Stimulated activated memory B cell treated with anti-CD40 and anti-IgM and Interleukin-4, amounts not matched to agents 10 μg/mL and 1 μg/mL and 100 μg/mL, for 72 hours (primary cell): Measurements from ENCODE around the gene CXCR6.

Source experiments
- ATAC-seq: fragments of 150-1000 bp; cut with Tn5 transposase; 2 replicates; pipeline ENCODE4 v1.10.0; 2021
- H3K27ac Mint-ChIP-seq: one replicate; pipeline ENCODE4 v1.8.0; 2022; ENCODE audit warnings: mild to moderate bottlenecking, mixed read lengths
- H3K27me3 Mint-ChIP-seq: one replicate; pipeline ENCODE4 v1.8.0; 2022; ENCODE audit warnings: mixed read lengths
- H3K36me3 Mint-ChIP-seq: one replicate; pipeline ENCODE4 v1.8.0; 2022; ENCODE audit warnings: mixed read lengths
- H3K4me1 Mint-ChIP-seq: one replicate; pipeline ENCODE4 v1.8.0; 2022; ENCODE audit warnings: mixed read lengths
- H3K4me3 Mint-ChIP-seq: one replicate; pipeline ENCODE4 v1.8.0; 2022; ENCODE audit warnings: mild to moderate bottlenecking, moderate library complexity, mixed read lengths
- H3K9me3 Mint-ChIP-seq: one replicate; pipeline ENCODE4 v1.8.0; 2022; ENCODE audit warnings: mixed read lengths

Gene CXCR6

GRCh38 chr3:45938043-45938435 is 5.2 kb upstream of the CXCR6 start:
- no peak for ATAC-seq
- Mint-ChIP-seq H3K9me3 (no peaks in the 10 kb centered on the region), H3K27me3 (no peaks in the 10 kb centered on the region), H3K27ac (no peak overlapping the region), H3K36me3 (peaks cover 31% of the 10 kb centered on the region), H3K4me3 (no peak overlapping the region), H3K4me1 (peaks cover 12% of the 10 kb centered on the region)

DNA sequence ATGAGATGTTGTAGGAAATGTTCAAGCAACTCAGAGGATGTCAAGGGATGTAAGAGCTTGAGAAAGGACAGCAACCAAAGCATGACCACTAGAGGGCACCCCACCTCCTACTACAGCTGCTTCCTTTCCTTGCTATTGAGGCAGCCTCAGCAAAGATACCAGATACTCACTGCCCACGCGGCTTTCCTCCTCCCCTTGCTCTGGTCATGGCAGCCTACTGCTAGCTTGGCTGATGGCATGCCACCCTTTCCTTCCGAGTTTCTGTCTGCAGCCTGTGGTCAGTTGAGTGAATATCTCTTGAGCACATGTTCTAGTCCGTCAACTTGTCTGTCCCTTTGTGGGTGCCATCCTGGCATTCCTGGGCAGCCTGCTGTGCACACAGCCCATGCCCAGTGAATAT is 4.4 kb upstream of the CXCR6 start:
- H3K36me3 Mint-ChIP-seq = peaks cover 23% of the 10 kb centered on the region
- H3K9me3 Mint-ChIP-seq = no peaks in the 10 kb centered on the region
- H3K27me3 Mint-ChIP-seq = no peaks in the 10 kb centered on the region
- H3K4me1 Mint-ChIP-seq = peaks cover 12% of the 10 kb centered on the region
- peak; percentile 92 for ATAC-seq
- no peak overlapping the region for H3K27ac Mint-ChIP-seq
- H3K4me3 Mint-ChIP-seq = no peak overlapping the region

- no peak overlapping the region for H3K27ac Mint-ChIP-seq
- peak; percentile 36 for ATAC-seq
- no peaks in the 10 kb centered on the region for H3K27me3 Mint-ChIP-seq
- H3K4me3 Mint-ChIP-seq = no peak overlapping the region
- H3K9me3 Mint-ChIP-seq = no peaks in the 10 kb centered on the region
- peaks cover 18% of the 10 kb centered on the region for H3K36me3 Mint-ChIP-seq
- H3K4me1 Mint-ChIP-seq = peaks cover 12% of the 10 kb centered on the region
Observed at GRCh38 chr3:45939341-45939771, 3.9 kb upstream of the CXCR6 start.

GRCh38 chr3:45940004-45940780 is 3.1 kb upstream of the CXCR6 start:
- Mint-ChIP-seq H3K36me3 (peaks cover 16% of the 10 kb centered on the region), H3K9me3 (no peaks in the 10 kb centered on the region), H3K4me1 (peaks cover 12% of the 10 kb centered on the region), H3K4me3 (no peak overlapping the region), H3K27ac (no peak overlapping the region), H3K27me3 (no peaks in the 10 kb centered on the region)
- ATAC-seq = no peak

DNA sequence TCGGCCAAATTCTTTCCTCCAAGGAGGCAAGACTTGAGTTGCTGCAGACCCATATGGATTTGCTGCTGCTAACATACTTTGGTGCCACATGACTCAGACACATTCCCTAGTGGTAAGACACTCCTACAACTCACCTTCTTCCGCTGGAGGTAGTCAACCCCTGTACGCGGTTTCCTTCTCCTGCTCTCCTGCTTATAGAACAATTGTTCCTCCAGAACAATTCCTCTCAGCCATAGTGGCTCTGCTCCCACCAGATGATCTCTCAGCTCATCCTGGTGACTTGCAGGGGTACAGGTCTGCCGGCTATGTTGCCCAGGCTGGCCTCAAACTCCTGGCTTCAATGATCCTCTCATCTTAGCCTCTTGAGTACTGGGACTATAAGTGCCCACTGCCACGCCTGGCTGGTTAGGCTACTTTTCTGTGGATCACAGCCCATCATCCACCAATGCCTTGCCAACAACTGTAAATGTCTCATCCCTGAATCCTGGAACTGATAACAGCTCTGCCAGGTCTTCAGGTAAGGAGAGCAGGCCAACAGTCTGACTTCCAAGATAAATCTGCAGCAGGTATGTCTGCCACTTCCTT is 2.4 kb upstream of the CXCR6 start:
- Mint-ChIP-seq H3K4me1 (peaks cover 12% of the 10 kb centered on the region), H3K36me3 (peaks cover 17% of the 10 kb centered on the region), H3K27me3 (no peaks in the 10 kb centered on the region), H3K4me3 (no peak overlapping the region), H3K9me3 (no peaks in the 10 kb centered on the region), H3K27ac (no peak overlapping the region)
- ATAC-seq = no peak

DNA sequence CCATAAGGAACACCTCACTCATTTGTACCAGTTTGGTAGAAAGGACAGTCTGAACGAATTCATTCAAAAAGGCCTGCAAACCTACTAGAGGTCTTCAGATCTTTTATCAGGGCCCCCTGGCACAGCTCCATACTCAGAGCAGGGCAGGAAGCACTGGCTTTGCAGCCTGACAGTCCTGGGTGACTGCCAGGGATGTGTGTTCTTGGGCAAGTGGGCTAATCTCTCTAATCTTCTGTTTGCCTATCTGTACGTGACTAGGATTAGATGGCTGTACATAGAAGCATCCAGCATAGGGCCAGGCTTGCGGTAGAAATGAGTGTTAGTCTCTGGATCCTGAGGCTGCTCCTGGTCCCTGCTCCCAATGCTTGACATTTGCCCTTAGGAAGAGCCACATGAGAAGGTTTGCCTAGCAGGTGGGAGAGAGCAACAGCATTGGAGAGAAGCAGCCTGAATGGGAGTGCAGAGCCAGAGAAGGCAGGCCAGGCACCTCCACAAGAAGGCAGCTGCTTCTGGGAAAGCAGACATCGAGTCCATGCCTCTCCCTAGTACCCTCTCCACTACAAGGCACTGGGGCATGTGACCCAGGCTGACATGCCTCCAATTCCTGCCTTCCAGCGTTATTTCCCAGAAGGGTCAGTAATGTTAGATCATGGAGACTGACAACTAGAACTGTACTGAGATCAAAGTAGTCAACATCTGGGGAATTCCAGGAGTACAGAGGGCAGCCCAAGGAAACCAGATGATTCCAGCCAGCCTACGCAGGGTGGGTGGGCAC is 1.0 kb upstream of the CXCR6 start:
- Mint-ChIP-seq H3K4me1 (peaks cover 12% of the 10 kb centered on the region), H3K4me3 (no peak overlapping the region), H3K27me3 (no peaks in the 10 kb centered on the region), H3K27ac (no peak overlapping the region), H3K9me3 (no peaks in the 10 kb centered on the region), H3K36me3 (peaks cover 28% of the 10 kb centered on the region)
- ATAC-seq = no peak

DNA sequence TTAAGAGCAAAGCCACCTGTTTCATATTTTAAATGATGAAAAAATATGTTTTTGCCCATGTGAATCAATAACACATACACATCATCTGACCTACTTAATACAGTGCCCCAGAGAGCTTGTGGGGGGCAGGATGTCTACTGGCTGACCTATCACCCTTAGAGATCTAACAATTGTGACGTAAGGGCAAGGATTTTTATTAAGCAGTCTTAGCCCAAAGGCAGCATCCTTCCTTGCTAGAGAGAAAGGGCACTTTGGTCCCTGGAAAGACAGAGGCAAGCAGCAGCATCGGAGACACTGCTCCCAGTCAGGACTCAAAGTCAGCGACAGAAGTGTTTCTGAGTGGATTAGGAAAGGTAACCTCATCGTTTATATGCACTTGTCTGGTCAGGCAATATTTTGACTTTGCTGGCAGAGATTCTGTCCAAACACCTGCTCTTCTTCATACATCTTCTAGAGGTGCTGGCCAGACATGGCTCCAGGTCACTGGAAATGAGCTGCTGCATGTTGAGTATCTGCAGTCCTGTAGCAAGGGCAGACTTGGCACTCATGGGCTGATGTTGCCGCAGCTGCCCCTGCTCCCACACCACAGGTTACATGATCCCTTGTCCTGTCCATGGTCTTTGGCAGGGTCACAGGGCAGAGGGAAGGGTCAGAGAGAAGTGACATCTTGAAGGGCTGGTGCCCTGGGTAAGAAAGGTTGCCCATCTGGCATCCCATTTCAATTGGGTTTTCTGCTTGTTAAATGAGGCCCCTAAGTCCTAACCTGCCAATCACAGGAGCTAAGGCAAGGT is 1.8 kb downstream of the CXCR6 start:
- no peaks in the 10 kb centered on the region for H3K4me1 Mint-ChIP-seq

GRCh38 chr3:45946307-45946706 is 3.0 kb downstream of the CXCR6 start:
- Mint-ChIP-seq H3K27me3 (no peaks in the 10 kb centered on the region), H3K27ac (no peak overlapping the region), H3K4me3 (no peak overlapping the region), H3K9me3 (no peaks in the 10 kb centered on the region), H3K4me1 (no peaks in the 10 kb centered on the region), H3K36me3 (peaks cover 47% of the 10 kb centered on the region)
- no peak for ATAC-seq

More for the DNA sequence above, 1.8 kb downstream of the CXCR6 start:
- Mint-ChIP-seq H3K36me3 (peaks cover 48% of the 10 kb centered on the region), H3K27ac (no peak overlapping the region), H3K4me3 (no peak overlapping the region), H3K9me3 (no peaks in the 10 kb centered on the region), H3K27me3 (no peaks in the 10 kb centered on the region)
- ATAC-seq = no peak

DNA sequence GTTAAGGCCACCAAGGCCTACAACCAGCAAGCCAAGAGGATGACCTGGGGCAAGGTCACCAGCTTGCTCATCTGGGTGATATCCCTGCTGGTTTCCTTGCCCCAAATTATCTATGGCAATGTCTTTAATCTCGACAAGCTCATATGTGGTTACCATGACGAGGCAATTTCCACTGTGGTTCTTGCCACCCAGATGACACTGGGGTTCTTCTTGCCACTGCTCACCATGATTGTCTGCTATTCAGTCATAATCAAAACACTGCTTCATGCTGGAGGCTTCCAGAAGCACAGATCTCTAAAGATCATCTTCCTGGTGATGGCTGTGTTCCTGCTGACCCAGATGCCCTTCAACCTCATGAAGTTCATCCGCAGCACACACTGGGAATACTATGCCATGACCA is 3.6 kb downstream of the CXCR6 start:
- Mint-ChIP-seq H3K27me3 (no peaks in the 10 kb centered on the region), H3K9me3 (no peaks in the 10 kb centered on the region), H3K4me3 (no peak overlapping the region), H3K4me1 (no peaks in the 10 kb centered on the region), H3K27ac (no peak overlapping the region), H3K36me3 (peaks cover 53% of the 10 kb centered on the region)
- no peak for ATAC-seq

- Mint-ChIP-seq H3K27ac (no peak overlapping the region), H3K36me3 (peaks cover 58% of the 10 kb centered on the region), H3K4me3 (no peak overlapping the region), H3K27me3 (no peaks in the 10 kb centered on the region), H3K4me1 (no peaks in the 10 kb centered on the region), H3K9me3 (no peaks in the 10 kb centered on the region)
- ATAC-seq = no peak
Observed at GRCh38 chr3:45947361-45947760, 4.1 kb downstream of the CXCR6 start.

- no peaks in the 10 kb centered on the region for H3K27me3 Mint-ChIP-seq
- peaks cover 67% of the 10 kb centered on the region for H3K36me3 Mint-ChIP-seq
- H3K27ac Mint-ChIP-seq = no peak overlapping the region
- H3K4me3 Mint-ChIP-seq = no peak overlapping the region
- no peaks in the 10 kb centered on the region for H3K9me3 Mint-ChIP-seq
- no peaks in the 10 kb centered on the region for H3K4me1 Mint-ChIP-seq
- ATAC-seq = no peak
Observed at GRCh38 chr3:45948311-45948781, 5.1 kb downstream of the CXCR6 start.

GRCh38 chr3:45948881-45949280 is 5.6 kb downstream of the CXCR6 start:
- Mint-ChIP-seq H3K9me3 (no peaks in the 10 kb centered on the region), H3K27me3 (no peaks in the 10 kb centered on the region), H3K27ac (no peak overlapping the region), H3K36me3 (peaks cover 69% of the 10 kb centered on the region), H3K4me1 (no peaks in the 10 kb centered on the region), H3K4me3 (no peak overlapping the region)
- no peak for ATAC-seq

- peaks cover 74% of the 10 kb centered on the region for H3K36me3 Mint-ChIP-seq
- no peaks in the 10 kb centered on the region for H3K27me3 Mint-ChIP-seq
- no peak overlapping the region for H3K4me3 Mint-ChIP-seq
- no peaks in the 10 kb centered on the region for H3K9me3 Mint-ChIP-seq
- no peaks in the 10 kb centered on the region for H3K4me1 Mint-ChIP-seq
- no peak for ATAC-seq
- H3K27ac Mint-ChIP-seq = no peak overlapping the region
Observed at GRCh38 chr3:45949432-45949831, 6.2 kb downstream of the CXCR6 start.

DNA sequence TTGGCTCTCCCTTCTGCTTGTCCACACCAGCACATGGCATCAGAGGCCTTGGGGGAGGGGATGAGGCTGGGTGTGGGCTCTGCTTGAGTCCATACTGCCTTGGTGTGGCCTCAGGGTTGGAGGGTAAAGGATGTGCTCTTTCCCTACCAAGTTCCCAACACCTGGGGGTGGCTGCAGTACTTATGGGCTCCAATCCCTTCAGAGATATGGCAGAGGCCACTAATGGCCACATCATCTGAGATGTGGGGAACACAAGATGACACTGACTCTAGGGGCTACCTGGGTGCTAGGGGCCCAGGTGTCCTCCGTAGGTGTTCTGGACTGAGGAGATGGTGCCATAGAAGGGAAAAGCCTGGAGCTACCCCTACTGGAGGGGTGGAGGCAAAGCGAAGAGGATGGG is 6.9 kb downstream of the CXCR6 start:
- no peaks in the 10 kb centered on the region for H3K27me3 Mint-ChIP-seq
- H3K36me3 Mint-ChIP-seq = peaks cover 79% of the 10 kb centered on the region
- no peak overlapping the region for H3K27ac Mint-ChIP-seq
- no peaks in the 10 kb centered on the region for H3K4me1 Mint-ChIP-seq
- no peaks in the 10 kb centered on the region for H3K9me3 Mint-ChIP-seq
- no peak for ATAC-seq
- H3K4me3 Mint-ChIP-seq = no peak overlapping the region
